Measurements from ENCODE around the gene PLEKHF1.
"Not testable (repeated sequence)": the region's sequence is repeated elsewhere in the genome, so short reads cannot be mapped to it uniquely, and the experiment has no call there.

The PLEKHF1 gene, protein sequence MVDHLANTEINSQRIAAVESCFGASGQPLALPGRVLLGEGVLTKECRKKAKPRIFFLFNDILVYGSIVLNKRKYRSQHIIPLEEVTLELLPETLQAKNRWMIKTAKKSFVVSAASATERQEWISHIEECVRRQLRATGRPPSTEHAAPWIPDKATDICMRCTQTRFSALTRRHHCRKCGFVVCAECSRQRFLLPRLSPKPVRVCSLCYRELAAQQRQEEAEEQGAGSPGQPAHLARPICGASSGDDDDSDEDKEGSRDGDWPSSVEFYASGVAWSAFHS

DNA sequence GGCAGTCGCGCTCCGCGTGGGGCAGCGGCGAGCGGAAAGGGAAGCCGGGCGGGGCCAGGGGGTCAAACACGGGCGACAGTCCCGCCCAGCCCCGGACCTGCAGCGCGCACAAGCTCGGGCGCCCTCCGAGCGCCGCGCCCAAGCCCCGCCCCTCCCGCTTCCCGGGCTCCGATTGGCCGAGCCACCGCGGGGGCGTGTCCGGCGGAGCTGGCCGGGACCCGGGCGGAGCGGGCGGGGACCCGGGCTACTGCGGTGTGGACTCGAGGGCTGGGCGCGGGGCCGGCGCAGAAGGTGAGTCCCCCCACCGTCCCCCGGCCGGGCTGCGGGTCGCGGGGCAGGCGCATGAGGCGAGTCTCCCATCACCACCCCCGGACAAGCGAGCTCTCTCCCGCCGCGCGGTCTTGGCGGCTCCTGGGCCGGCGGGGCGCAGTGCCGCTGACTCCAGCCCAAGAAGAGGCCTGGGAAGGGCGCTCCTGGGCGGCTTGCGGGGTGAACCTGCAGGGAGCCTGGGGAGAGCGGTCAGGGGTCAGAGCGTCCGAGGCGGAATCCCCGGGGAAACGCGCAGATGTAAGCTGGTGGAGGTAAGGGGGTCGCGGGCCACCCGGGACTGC is at the start of gene PLEKHF1:
PLEKHF1 (plus strand) TSS at position 247 of the 611 bp plus-strand sequence. CDS start 8,379 bp downstream, outside the sequence.
- peak; percentile 94 for DNase-seq

DNA sequence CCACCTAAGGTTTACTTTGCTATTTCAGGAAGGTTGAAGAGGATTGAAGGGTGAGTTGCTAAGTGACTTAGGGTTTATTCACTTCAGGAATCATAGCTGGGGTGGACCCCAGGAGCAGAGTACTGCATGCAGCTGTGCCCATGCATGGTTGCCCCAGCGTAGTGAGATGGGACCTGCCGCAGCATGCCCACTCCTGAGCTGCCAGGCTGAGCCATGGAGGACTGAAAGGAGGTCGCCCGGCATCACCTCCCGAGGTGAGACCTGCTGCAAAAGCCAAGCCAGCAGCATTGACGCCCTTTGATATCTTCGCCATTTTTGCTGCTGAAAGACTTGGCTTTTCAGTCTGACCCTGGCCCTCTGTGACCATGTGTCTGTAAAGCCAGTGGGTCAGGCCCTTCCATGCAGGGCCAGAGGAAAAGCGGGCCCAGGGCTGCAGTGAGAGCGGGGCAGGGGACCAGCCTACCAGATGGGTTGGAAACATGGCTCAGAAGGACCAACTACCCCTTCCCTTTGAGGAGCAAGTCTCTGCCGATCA is 49.3 kb upstream of the PLEKHF1 start:
- DNase-seq, result no peak

- DNase-seq, result peak; percentile 44
These were observed 48.7 kb upstream of the PLEKHF1 start for GRCh38 chr19:29616541-29616940.

DNA sequence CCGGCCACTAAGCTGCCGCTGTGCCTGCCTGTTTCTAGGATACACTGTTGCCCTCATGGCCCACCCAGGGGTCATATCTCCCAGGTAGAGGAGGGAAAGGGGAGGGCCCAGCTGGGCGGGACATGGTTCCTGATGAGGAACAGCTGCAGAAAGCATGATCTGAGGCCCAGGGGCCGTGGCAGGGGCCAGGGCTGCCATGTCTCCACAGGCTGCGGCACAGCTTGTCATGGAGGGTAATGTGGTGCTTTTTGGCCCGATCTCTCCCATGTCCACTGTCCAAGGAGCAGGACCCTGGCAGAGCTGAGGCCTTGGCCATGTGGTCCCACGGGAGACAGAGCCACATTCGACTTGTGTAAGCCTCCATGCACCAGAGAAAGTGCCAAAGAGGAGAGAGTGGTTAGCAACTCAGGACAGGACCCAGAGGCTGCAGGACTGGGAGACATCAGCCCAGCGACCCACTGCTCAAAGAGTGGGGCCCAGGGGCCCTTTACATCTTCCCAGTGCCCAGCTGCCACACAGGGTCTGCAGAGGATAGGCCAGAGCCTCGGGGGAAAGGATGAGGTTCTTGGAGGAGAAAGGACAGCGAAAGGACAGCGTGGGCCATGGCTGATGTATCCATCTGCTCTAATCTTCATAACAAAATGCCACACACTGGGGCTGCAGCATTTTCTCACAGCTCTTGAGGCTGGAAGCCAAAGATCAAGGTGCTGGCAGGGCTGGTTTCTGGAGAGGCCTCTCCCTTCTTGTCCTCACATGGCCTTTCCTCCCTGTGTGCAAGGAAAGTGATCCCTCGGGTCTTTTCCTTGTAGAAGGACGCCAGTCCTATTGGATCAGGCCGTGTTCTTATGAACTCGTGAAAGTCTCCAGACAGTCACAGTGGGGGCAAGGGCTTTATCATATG is 47.6 kb upstream of the PLEKHF1 start:
- peak; percentile 43 for DNase-seq

- no peak for DNase-seq
These were observed 46.8 kb upstream of the PLEKHF1 start for GRCh38 chr19:29618434-29618833.

- no peak for DNase-seq
These were observed 46.4 kb upstream of the PLEKHF1 start for GRCh38 chr19:29618871-29619270.

DNA sequence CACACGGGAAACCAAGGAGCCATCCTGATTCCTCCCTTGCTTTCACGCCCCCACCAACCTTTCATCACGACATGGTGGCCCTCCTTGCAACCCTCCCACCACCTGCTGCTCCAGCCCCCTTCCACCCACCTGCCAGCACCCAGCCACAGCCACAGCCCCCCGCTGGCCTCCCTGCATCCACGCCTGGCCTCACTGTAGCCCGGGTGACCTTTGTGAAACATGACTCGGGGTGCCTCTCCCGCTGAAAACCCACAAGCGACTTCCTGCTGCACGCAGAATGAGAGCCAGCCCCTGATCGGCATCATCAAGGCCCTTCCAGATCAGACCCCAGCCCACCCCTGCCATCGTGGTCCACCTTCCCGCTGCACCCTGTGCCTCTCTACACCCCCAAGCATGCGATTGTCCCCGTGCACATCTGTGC is 44.3 kb upstream of the PLEKHF1 start:
- peak; percentile 40 for DNase-seq

DNA sequence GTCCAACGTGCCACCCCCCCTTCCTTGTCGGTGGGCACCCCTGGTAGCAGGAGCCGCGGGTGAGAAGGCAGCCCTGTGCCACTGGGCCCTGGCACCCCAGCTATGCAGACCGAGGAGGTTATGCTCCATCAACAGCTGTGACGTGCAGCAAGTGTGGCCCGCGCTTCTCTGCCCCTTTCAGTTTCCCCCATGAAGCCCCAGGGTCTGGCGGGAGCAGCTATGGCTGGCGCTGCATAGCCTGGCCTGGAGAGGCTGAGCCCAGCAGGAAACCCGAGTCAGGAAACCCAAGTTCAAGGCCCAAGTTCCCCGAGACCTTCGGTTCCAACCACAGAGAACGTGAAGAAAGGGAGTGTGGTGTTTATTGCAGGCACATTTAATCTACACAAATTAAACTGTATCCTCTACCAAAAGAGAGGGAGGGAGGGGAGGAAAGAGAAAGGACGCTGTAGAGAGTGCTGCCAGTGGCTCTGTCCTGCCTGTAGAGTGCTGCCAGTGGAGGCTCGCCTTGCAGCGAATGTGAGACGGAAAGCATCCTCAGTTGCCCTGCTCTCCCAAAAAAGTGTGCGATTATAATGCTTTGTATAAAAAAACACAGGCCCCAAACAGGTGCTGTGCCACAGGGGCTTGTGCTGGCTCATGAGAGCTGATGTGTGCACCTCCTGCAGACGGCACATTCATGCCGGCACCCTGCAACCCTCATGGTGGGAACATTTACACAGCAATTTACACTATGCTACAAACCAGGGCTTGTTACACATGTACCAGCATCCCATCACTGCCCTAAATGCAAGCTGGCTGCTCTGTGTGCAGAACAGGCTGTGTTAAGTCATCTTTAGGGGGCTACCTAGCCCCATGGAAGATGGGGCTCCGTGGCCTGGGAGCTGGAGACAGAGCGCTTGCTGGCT is 42.8 kb upstream of the PLEKHF1 start:
- DNase-seq, result peak; percentile 88

- peak; percentile 42 for DNase-seq
These were observed 41.4 kb upstream of the PLEKHF1 start for GRCh38 chr19:29623726-29624488.

- peak; percentile 45 for DNase-seq
These were observed 40.6 kb upstream of the PLEKHF1 start for GRCh38 chr19:29624489-29625185.

DNA sequence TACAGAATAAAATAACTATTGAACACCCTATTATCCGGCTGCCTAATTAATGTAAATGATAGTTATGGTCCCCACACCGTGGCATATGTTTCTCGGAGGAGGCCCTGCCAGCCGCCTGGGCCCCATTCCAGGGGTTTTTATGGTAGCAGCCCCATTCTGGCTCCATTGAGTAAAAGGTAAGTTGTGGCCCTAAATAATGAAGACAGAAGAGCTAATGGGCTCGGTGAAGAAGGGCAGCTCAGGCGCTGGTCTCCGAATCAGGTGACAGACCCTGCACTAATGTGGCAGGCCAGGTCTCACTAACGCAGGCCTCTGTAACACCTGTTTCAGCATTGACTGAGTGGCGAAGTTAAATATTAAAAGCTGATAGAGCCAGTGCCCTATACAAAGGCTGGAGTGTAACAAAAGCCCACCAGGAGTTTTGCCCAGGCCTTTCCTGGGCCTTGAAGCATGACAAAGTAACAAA is 40.0 kb upstream of the PLEKHF1 start:
- DNase-seq, result no peak

GRCh38 chr19:29626386-29626785 is 38.9 kb upstream of the PLEKHF1 start:
- DNase-seq, result peak; percentile 42

DNA sequence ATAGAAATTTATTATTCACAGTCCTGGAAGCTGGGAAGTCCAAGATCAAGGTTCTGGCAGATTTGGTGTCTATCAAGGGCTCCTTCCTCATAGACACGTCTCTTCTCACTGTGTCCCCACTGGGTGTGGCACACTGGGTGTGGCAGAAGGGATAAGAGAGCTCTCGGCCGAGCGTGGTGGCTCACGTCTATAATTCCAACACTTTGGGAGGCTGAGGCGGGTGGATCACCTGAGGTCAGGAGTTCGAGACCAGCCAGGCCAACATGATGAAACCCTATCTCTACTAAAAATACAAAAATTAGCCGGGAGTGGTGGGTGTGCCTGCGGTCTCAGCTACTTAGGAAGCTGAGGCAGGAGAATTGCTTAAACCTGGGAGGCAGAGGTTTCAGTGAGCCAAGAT is 38.4 kb upstream of the PLEKHF1 start:
- DNase-seq, result not testable (repeated sequence)

DNA sequence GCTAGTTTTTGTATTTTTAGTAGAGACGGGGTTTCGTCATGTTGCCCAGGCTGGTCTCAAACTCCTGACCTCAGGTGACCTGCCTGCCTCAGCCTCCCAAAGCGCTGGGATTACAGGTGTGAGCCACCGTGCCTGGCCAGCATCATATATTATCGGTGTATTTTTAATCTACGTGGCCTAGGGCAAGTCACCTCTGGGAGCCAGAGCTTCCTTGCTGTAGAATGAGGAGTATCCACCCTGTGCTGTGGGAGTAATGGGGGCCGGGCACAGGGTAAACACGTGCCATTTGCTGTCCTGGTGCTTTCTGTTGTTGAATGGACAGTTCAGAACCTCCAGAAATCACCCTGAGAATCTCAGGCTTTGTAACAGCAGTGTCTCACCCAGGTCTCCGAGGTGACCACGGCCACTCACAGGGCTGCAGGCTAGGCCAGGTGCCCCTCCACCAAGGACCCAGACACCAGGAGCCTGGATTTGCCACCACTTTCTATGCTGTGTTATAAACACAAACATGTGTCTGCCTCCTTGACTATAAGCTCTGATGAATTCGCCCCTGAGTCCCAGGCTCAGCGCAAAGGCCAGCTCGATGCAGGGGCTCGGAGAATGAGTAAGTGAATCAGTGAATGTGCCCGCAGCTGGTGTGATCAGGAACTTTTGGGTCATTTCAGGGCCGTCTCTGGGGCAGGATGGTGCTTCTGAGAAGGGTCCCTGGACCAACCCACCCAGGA is 36.4 kb upstream of the PLEKHF1 start:
- no peak for DNase-seq

GRCh38 chr19:29629836-29630534 is 35.3 kb upstream of the PLEKHF1 start:
- DNase-seq, result peak; percentile 41

DNA sequence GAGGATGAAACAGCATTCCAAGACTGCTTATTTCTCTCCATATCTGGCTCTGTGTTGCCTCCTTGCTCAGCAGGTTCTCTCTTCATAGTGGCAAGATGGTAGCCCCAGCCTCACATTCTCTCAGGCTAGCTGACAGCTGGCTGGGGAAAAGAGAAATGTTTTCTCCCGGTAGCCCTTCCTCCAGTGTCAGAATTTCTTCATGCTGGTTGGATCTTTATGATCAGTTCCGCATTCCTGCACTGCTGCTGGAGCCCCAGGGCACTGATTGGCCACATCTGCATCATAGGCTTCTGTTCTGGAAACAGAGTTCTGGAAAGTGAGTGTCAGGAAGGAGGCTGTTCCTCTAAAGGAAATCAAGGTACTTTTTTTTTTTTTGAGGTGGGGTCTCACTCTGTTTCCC is 34.6 kb upstream of the PLEKHF1 start:
- peak; percentile 65 for DNase-seq

DNA sequence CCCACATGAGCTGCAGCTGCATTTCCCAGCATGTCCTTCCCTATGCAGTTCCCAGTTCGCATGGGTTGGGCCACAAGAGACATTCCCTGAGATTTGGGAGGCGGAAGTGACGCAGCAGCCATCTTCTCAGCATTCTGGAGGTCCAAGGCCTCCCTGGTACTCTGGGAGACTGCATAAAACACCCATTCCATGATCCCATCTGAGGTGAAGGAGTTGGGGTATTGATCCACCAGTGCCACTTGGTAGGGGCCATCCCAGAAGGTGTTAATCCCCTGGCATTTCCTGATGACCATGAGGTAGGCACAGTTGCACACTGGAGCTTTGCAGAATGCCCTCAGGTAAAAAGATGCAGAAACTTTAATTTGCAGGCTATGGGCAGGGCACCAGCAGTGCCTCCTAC is 33.8 kb upstream of the PLEKHF1 start:
- no peak for DNase-seq

DNA sequence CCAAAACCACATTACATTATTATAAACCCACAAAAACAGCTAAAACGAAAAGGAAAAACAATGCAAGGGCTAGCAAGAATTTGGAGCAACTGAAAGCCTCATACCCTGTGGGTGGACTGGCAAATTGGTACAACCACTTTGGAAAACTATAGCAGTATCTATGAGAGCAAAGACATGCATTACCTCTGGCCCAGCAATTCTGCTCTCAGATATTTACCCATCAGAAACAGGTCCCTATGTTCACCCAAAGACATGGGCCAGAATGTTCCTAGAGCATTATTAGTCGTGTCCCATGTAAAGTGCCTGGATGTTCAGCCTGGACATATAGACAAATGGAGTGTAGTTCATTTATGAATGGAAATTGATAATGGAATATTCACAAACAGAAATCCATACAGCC is 31.3 kb upstream of the PLEKHF1 start:
- DNase-seq, result no peak

- no peak for DNase-seq
These were observed 30.7 kb upstream of the PLEKHF1 start for GRCh38 chr19:29634423-29635130.
